Measurements from ENCODE around the gene SF3A1. TPM values are rescaled to one million over a fixed set of nuclear protein-coding genes. Genes with fewer than 3 reads are reported as not detected.

Gene SF3A1
- total and polyA plus RNA-seq, 3 experiments from 2014 or later, result 139 to 241 (median 235) TPM

DNA sequence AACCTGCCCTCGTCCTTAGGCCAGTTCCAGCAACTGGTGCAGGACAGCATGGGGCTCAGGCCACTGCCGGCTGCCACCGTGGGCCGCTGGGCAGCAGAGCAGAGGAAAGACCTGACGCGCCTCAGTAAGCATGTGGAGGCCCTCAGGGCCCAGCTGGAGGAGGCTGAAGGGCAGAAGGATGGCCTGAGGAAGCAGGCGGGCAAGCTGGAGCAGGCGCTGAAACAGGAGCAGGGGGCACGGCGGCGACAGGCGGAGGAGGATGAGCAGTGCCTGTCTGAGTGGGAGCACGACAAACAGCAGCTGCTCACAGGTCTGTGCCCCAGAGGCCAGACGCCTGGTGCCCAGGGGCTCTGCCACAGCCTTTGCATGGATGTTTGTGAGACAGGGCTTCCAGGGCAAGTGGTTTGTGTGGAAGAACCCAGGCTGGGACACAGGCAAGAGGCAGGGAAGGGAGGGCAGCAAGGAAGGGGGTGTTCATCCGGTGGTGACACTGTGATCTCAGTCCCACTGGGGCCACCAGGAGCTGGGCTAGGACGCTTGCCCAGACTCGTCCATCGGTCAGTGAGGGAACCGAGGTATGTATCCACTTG is 14.0 kb upstream of the SF3A1 start:
- H3K27me3 ChIP-seq (ENCODE audit: insufficient read depth, low read length, poor library complexity, severe bottlenecking), result no peaks in the 10 kb centered on the region
- ChIA-PET POLR2A (no interaction called here), CTCF (no interaction called here)
- H3K4me3 ChIP-seq (ENCODE audit: low read length), result no peak overlapping the region
- Mint-ChIP-seq H3K9me3 (no peaks in the 10 kb centered on the region), H3K27ac (peak overlapping the region in 1 of 8 donors; percentile 57), H3K36me3 (peaks cover 0 to 4% (median 0%) of the 10 kb centered on the region in 3 donors), H3K4me3 (no peak overlapping the region), H3K27me3 (peaks cover 0 to 2% of the 10 kb centered on the region in 2 donors), H3K4me1 (no peaks in the 10 kb centered on the region)
- H3K27ac ChIP-seq (ENCODE audit: low read depth, low read length), result no peak overlapping the region
- no peaks in the 10 kb centered on the region for H3K36me3 ChIP-seq (ENCODE audit: insufficient read depth, low read length)
- no peak for DNase-seq
- no peaks in the 10 kb centered on the region for H3K4me1 ChIP-seq (ENCODE audit: insufficient read depth, low read length)
- H3K9me3 ChIP-seq (ENCODE audit: low read length), result no peaks in the 10 kb centered on the region

GRCh38 chr22:30368420-30368819 is 11.7 kb upstream of the SF3A1 start:
- Histone ChIP-seq H3K36me3 (ENCODE audit: insufficient read depth, low read length) (no peaks in the 10 kb centered on the region), H3K27me3 (ENCODE audit: insufficient read depth, low read length, poor library complexity, severe bottlenecking) (no peaks in the 10 kb centered on the region), H3K9me3 (ENCODE audit: low read length) (no peaks in the 10 kb centered on the region), H3K4me3 (ENCODE audit: low read length) (no peak overlapping the region), H3K27ac (ENCODE audit: low read depth, low read length) (no peak overlapping the region), H3K4me1 (ENCODE audit: insufficient read depth, low read length) (no peaks in the 10 kb centered on the region)
- Mint-ChIP-seq H3K4me1 (no peaks in the 10 kb centered on the region), H3K27me3 (peaks cover 0 to 2% of the 10 kb centered on the region in 2 donors), H3K9me3 (no peaks in the 10 kb centered on the region), H3K4me3 (no peak overlapping the region), H3K27ac (no peak overlapping the region), H3K36me3 (peaks cover 0 to 6% (median 0%) of the 10 kb centered on the region in 3 donors)
- ChIA-PET CTCF (interaction anchor here (1.1 to 1.8 kb wide), 3 partner anchors 19 to 81 kb away, joined by 3 to 7 read pairs (median 5); partner anchors contain the start of gene RNF215), POLR2A (no interaction called here)
- DNase-seq, result no peak

DNA sequence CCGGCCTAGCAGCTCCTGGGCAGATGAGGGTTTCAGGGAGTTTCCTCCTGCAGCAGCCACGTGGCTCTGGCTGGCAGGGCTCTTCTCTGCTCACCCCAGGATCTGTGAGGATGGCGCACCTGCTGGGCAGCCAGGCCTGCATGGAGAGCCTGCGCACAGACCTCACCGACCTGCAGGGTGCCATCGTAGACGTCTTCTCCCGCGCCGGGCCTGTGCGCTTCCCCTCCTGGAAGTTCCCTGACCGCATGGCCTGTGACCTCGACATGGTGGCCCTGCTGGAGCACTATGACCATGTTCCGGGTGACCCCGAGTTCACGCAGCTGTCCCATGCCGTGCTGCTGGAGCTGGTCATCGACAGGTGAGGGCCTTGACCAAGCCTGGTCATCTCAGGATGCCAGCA is 9.2 kb upstream of the SF3A1 start:
- CTCF ChIA-PET, result interaction anchor here (1.2 kb wide), 1 partner anchor 78 kb away, joined by 4 read pairs; no protein-coding TSS in a partner anchor
- POLR2A ChIA-PET, result no interaction called here
- H3K36me3 Mint-ChIP-seq, result peaks cover 0 to 10% (median 0%) of the 10 kb centered on the region in 3 donors
- Histone ChIP-seq H3K36me3 (ENCODE audit: insufficient read depth, low read length) (no peaks in the 10 kb centered on the region), H3K4me1 (ENCODE audit: insufficient read depth, low read length) (no peaks in the 10 kb centered on the region), H3K27me3 (ENCODE audit: insufficient read depth, low read length, poor library complexity, severe bottlenecking) (no peaks in the 10 kb centered on the region), H3K27ac (ENCODE audit: low read depth, low read length) (no peak overlapping the region), H3K4me3 (ENCODE audit: low read length) (no peak overlapping the region), H3K9me3 (ENCODE audit: low read length) (no peaks in the 10 kb centered on the region)
- no peak overlapping the region for H3K27ac Mint-ChIP-seq
- H3K4me3 Mint-ChIP-seq, result no peak overlapping the region
- H3K9me3 Mint-ChIP-seq, result no peaks in the 10 kb centered on the region
- DNase-seq, result no peak
- H3K4me1 Mint-ChIP-seq, result no peaks in the 10 kb centered on the region
- peaks cover 0 to 2% of the 10 kb centered on the region in 2 donors for H3K27me3 Mint-ChIP-seq

DNA sequence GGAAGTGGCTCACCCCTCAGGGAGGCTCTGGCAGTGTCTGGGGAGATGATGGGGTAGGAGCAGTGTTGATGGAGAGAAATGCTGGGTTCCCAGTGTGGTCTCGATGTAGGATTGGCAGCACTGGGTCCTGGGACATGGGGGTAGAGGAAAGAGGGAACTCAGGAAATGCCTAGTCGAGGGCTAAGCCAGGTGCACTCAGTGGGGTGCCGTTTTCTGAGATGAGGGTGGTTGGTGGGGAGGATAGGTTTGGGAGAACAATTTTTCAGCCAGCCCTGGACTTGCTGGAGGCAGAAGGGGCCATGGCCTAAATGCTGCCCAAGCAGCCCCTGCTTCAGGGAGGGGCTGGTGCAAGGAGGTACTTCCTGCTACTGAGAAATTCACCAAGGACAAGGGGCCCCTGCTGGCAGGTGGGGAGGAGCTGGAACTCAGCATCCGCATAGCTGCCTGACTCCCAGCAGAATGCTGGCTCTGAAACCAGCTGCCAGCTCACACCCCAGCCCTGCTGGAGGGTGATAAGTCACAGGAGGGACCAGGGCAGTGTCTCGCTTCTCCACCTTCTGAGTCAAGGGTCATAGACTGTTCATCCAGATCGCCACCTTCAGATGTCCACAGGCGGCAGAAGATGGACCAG is 6.1 kb upstream of the SF3A1 start:
- Mint-ChIP-seq H3K36me3 (peaks cover 0 to 10% (median 0%) of the 10 kb centered on the region in 3 donors), H3K4me3 (no peak overlapping the region), H3K4me1 (peaks cover 3 to 5% (median 4%) of the 10 kb centered on the region in 3 donors), H3K27me3 (peaks cover 0 to 2% of the 10 kb centered on the region in 2 donors), H3K9me3 (no peaks in the 10 kb centered on the region), H3K27ac (peak overlapping the region in 1 of 8 donors; percentile 82)
- no peak for DNase-seq
- Histone ChIP-seq H3K27me3 (ENCODE audit: insufficient read depth, low read length, poor library complexity, severe bottlenecking) (no peaks in the 10 kb centered on the region), H3K36me3 (ENCODE audit: insufficient read depth, low read length) (no peaks in the 10 kb centered on the region), H3K4me3 (ENCODE audit: low read length) (no peak overlapping the region), H3K27ac (ENCODE audit: low read depth, low read length) (no peak overlapping the region), H3K4me1 (ENCODE audit: insufficient read depth, low read length) (no peaks in the 10 kb centered on the region), H3K9me3 (ENCODE audit: low read length) (no peaks in the 10 kb centered on the region)
- CTCF ChIA-PET, result no interaction called here
- POLR2A ChIA-PET, result no interaction called here

DNA sequence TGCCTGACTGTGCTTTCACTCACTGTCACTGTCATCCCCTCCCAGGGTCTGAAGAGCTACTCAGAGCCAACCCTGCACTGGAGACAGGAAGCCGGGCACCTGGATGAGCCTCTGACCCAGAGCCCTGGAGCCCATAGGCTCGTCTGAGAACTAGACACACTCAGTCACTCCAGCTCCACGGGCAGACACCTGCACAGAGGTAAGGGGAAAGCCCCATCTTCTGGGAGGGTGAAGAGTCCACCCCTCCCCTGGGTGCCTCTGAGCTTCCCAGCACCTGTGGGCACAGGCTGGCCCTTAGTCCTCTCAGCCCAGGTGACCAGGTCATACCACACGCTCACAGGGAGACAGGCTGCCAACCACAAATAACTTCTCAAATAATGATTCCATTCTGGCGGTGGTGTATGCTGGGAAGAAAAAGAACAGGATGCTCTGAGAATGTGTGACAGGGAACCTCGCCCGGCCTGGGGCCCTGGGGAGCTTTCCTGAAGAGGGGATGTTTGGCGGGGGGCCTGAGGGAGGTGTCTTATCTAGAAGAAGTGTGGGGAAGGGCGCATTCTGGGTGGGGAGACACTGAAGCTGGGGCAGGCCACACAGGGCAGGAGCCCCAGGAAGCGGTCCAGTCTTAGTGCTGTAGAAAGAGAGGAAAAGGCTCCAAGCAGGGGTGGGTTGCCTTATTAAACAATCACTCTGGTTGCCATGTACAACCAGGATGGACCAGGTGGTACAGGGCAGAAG is 5.4 kb upstream of the SF3A1 start:
- Histone ChIP-seq H3K36me3 (ENCODE audit: insufficient read depth, low read length) (no peaks in the 10 kb centered on the region), H3K27ac (ENCODE audit: low read depth, low read length) (no peak overlapping the region), H3K9me3 (ENCODE audit: low read length) (no peaks in the 10 kb centered on the region), H3K4me3 (ENCODE audit: low read length) (no peak overlapping the region), H3K4me1 (ENCODE audit: insufficient read depth, low read length) (peaks cover 6% of the 10 kb centered on the region), H3K27me3 (ENCODE audit: insufficient read depth, low read length, poor library complexity, severe bottlenecking) (no peaks in the 10 kb centered on the region)
- ChIA-PET CTCF (no interaction called here), POLR2A (no interaction called here)
- Mint-ChIP-seq H3K36me3 (peaks cover 0 to 13% (median 0%) of the 10 kb centered on the region in 3 donors), H3K9me3 (no peaks in the 10 kb centered on the region), H3K27ac (peak overlapping the region in 2 of 8 donors; percentile 50 to 64), H3K27me3 (peaks cover 0 to 4% of the 10 kb centered on the region in 2 donors), H3K4me3 (no peak overlapping the region), H3K4me1 (peaks cover 6 to 10% (median 8%) of the 10 kb centered on the region in 3 donors)
- DNase-seq, result no peak

GRCh38 chr22:30358541-30358940 is 1.8 kb upstream of the SF3A1 start:
- DNase-seq, result no peak
- peak overlapping the region in 4 of 8 donors; percentile 69 to 98 (median 88) for H3K27ac Mint-ChIP-seq
- H3K9me3 Mint-ChIP-seq, result no peaks in the 10 kb centered on the region
- ChIA-PET CTCF (interaction anchor here (0.8 to 4.3 kb wide), 3 partner anchors 26 to 70 kb away, joined by 3 to 42 read pairs (median 3); partner anchors contain the start of genes CASTOR1 and RNF215), POLR2A (no interaction called here)
- peak overlapping the region in 5 of 7 donors; percentile 61 to 97 (median 76) for H3K4me3 Mint-ChIP-seq
- H3K4me1 Mint-ChIP-seq, result peaks cover 35 to 41% (median 40%) of the 10 kb centered on the region in 3 donors
- peaks cover 34% of the 10 kb centered on the region for H3K4me1 ChIP-seq (ENCODE audit: insufficient read depth, low read length)
- no peaks in the 10 kb centered on the region for H3K9me3 ChIP-seq (ENCODE audit: low read length)
- no peak overlapping the region for H3K27ac ChIP-seq (ENCODE audit: low read depth, low read length)
- peaks cover 6% of the 10 kb centered on the region for H3K36me3 ChIP-seq (ENCODE audit: insufficient read depth, low read length)
- peaks cover 0 to 30% (median 1%) of the 10 kb centered on the region in 3 donors for H3K36me3 Mint-ChIP-seq
- H3K4me3 ChIP-seq (ENCODE audit: low read length), result no peak overlapping the region
- peaks cover 0 to 3% of the 10 kb centered on the region in 2 donors for H3K27me3 Mint-ChIP-seq
- no peaks in the 10 kb centered on the region for H3K27me3 ChIP-seq (ENCODE audit: insufficient read depth, low read length, poor library complexity, severe bottlenecking)

- Mint-ChIP-seq H3K27me3 (peaks cover 0 to 3% of the 10 kb centered on the region in 2 donors), H3K4me3 (peak overlapping the region; percentile 94 to 99 (median 98)), H3K9me3 (no peaks in the 10 kb centered on the region), H3K27ac (peak overlapping the region; percentile 19 to 99 (median 96)), H3K36me3 (peaks cover 0 to 36% (median 1%) of the 10 kb centered on the region in 3 donors), H3K4me1 (peaks cover 38 to 46% (median 46%) of the 10 kb centered on the region in 3 donors)
- H3K27me3 ChIP-seq (ENCODE audit: insufficient read depth, low read length, poor library complexity, severe bottlenecking), result no peaks in the 10 kb centered on the region
- H3K4me1 ChIP-seq (ENCODE audit: insufficient read depth, low read length), result peaks cover 41% of the 10 kb centered on the region
- no peak for DNase-seq
- no peak overlapping the region for H3K4me3 ChIP-seq (ENCODE audit: low read length)
- peaks cover 10% of the 10 kb centered on the region for H3K36me3 ChIP-seq (ENCODE audit: insufficient read depth, low read length)
- H3K9me3 ChIP-seq (ENCODE audit: low read length), result no peaks in the 10 kb centered on the region
- no peak overlapping the region for H3K27ac ChIP-seq (ENCODE audit: low read depth, low read length)
- ChIA-PET CTCF (interaction anchor here (0.8 to 4.3 kb wide), 4 partner anchors 26 to 69 kb away, joined by 3 to 42 read pairs (median 4); partner anchors contain the start of genes CASTOR1 and RNF215), POLR2A (interaction anchor here (1.7 to 4.1 kb wide), 4 partner anchors 52 to 68 kb away, joined by 12 to 48 read pairs (median 16); partner anchors contain the start of genes CASTOR1 and MTFP1)
These were observed 1.0 kb upstream of the SF3A1 start for GRCh38 chr22:30357650-30358215.

All from CD8-positive, alpha-beta memory T cell (primary cell).